ENCODE results near the gene SAMD11. TPM values are rescaled to one million over a fixed set of nuclear protein-coding genes. Genes with fewer than 3 reads are reported as not detected.

SAMD11 gene
- total and polyA plus RNA-seq, 9 donors, result 0.85 to 10.6 (median 2.3) TPM

DNA sequence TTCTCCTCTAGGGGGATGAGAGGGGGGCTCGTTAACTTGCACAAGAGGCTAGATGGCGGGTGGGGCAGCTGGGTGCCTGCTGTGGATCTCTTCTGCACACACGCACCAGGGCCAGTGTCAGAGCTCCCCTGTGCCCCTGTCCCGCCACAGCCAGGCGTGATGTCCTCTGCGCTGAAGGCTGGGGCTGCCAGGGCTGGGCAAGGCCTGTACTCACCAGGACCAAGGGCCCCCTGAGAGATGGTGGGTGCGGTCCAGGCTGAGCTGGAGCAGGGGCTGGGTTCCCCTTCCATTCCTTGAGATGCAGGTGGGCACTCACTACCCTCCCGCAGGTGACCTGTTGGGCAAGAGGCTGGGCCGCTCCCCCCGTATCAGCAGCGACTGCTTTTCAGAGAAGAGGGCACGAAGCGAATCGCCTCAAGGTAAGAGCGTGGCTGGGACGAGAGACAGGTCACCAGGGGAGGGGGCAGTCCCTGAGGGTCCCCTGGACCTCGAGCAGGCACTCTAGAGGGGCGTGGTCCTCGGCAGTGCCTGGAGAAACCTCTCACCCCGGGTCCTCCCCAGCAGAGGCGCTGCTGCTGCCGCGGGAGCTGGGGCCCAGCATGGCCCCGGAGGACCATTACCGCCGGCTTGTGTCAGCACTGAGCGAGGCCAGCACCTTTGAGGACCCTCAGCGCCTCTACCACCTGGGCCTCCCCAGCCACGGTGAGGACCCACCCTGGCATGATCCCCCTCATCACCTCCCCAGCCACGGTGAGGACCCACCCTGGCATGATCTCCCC is 15.2 kb downstream of the SAMD11 start:
- WGBS, 3 donors, result 43 to 68% (median 44%) methylated on average over 24 to 30 of the region's 30 CpGs
- H3K4me1 ChIP-seq (ENCODE audit: insufficient read depth), result peaks cover 29% of the 10 kb centered on the region
- intact Hi-C loops (cut with DNase I), result no loop called here
- TF ChIP-seq POLR2A (IDR thresholded peaks at IDR 0.05) (no peak), EP300 (IDR thresholded peaks at IDR 0.05) (no peak)
- TF ChIP-seq, protein P1, sequence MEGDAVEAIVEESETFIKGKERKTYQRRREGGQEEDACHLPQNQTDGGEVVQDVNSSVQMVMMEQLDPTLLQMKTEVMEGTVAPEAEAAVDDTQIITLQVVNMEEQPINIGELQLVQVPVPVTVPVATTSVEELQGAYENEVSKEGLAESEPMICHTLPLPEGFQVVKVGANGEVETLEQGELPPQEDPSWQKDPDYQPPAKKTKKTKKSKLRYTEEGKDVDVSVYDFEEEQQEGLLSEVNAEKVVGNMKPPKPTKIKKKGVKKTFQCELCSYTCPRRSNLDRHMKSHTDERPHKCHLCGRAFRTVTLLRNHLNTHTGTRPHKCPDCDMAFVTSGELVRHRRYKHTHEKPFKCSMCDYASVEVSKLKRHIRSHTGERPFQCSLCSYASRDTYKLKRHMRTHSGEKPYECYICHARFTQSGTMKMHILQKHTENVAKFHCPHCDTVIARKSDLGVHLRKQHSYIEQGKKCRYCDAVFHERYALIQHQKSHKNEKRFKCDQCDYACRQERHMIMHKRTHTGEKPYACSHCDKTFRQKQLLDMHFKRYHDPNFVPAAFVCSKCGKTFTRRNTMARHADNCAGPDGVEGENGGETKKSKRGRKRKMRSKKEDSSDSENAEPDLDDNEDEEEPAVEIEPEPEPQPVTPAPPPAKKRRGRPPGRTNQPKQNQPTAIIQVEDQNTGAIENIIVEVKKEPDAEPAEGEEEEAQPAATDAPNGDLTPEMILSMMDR (IDR thresholded peaks at IDR 0.05), result no peak
- H3K4me3 ChIP-seq, result no peak overlapping the region
- DNase-seq, result no peak
- no peak overlapping the region for H3K27ac ChIP-seq
- no peaks in the 10 kb centered on the region for H3K36me3 ChIP-seq
- no peaks in the 10 kb centered on the region for H3K9me3 ChIP-seq
- peaks cover 15% of the 10 kb centered on the region for H3K27me3 ChIP-seq

DNA sequence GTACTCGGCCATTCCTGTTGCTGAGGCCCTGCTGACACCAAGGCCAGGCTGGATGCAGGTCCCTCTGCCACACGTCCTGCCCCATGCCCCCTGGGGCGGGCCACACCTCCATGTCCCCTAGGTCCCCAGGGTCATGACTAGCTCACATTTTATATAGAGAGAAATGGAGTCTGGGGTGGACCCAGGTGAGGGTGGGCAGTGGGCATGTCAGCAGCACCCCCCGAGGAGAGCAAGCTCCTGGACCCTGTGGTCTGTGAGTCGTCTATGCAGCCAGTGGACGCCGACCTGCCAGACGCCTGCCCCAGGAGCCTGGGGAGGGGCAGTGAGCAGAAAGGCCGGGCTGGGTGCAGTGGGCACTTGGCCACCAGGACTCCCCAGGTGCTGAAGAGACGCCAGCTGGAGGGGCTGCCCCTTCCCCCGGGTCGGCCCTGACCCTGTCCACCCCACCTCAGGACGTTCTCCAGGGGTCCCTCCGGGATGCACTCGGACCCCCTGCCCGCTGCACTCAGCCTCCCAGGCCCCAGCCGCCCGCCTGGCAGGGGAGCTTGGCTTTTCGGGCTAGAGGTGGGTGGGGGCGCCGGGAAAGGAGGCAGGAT is 15.9 kb downstream of the SAMD11 start:
- no peaks in the 10 kb centered on the region for H3K9me3 ChIP-seq
- H3K36me3 ChIP-seq, result no peaks in the 10 kb centered on the region
- intact Hi-C loops (cut with DNase I), result no loop called here
- no peak overlapping the region for H3K4me3 ChIP-seq
- WGBS, 3 donors, result 7 to 18% (median 8%) methylated on average over 19 to 21 of the region's 21 CpGs
- peaks cover 31% of the 10 kb centered on the region for H3K4me1 ChIP-seq (ENCODE audit: insufficient read depth)
- TF ChIP-seq, protein P1 (IDR thresholded peaks at IDR 0.05), result no peak
- no peak for TF ChIP-seq POLR2A (IDR thresholded peaks at IDR 0.05)
- no peak for TF ChIP-seq EP300 (IDR thresholded peaks at IDR 0.05)
- DNase-seq, result peak in 1 of 5 donors; percentile 57
- peaks cover 15% of the 10 kb centered on the region for H3K27me3 ChIP-seq
- no peak overlapping the region for H3K27ac ChIP-seq

DNA sequence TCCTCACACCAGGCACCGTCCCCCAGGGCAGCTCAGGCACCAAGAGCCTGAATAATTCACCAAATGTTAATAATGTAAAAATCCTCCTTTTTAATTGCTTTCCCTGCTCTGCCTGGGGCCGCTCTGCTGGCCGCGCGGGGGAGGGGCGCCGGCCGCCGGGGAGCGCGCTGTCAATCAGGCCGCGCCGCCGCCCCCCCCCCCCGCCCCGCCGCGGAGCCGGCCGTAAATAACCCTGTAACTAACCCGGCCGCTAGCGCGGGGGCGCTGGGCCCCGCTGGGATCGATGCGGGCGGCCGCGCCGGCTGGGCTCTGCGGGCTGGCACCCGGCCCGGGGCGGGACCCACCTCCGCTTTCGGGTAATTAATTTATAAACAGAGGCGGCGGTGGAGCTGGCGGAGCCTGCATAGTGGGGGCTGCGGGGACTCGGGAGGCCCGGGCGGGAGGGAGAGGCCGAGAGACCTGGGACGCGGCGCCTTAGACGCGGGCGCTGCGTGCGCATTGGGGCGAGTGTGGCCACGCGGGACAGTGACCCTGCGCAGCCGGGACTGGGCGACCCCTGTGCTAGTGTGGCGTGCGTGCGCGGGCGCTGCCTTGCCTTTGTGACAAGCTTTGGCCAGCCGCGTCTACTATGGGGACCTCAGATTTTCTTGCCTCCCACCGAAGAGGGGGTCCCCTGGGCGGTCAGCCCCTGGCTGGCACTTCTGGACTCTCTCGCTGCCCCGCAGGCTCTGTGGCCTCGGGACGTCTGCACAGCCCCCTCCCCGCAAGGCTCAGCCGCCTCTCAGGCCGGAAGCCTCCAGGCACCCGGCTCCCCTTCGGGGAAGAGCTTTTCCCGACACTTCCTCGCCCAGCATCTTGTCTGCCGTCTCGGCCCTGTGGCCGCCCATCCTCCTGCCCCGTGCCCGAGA is 16.6 kb downstream of the SAMD11 start:
- 1% methylated on average over 59 to 86 of the region's 86 CpGs for WGBS, 3 donors
- H3K36me3 ChIP-seq, result no peaks in the 10 kb centered on the region
- H3K27ac ChIP-seq, result no peak overlapping the region
- intact Hi-C loops (cut with DNase I), result no loop called here
- peaks cover 11% of the 10 kb centered on the region for H3K27me3 ChIP-seq
- TF ChIP-seq POLR2A (IDR thresholded peaks at IDR 0.05), result no peak
- TF ChIP-seq EP300 (IDR thresholded peaks at IDR 0.05), result no peak
- TF ChIP-seq, protein P1 (IDR thresholded peaks at IDR 0.05), result no peak
- H3K4me3 ChIP-seq, result peak overlapping the region; percentile 13
- no peaks in the 10 kb centered on the region for H3K9me3 ChIP-seq
- DNase-seq, result peak; percentile 61 to 85 (median 74)
- H3K4me1 ChIP-seq (ENCODE audit: insufficient read depth), result peaks cover 35% of the 10 kb centered on the region

DNA sequence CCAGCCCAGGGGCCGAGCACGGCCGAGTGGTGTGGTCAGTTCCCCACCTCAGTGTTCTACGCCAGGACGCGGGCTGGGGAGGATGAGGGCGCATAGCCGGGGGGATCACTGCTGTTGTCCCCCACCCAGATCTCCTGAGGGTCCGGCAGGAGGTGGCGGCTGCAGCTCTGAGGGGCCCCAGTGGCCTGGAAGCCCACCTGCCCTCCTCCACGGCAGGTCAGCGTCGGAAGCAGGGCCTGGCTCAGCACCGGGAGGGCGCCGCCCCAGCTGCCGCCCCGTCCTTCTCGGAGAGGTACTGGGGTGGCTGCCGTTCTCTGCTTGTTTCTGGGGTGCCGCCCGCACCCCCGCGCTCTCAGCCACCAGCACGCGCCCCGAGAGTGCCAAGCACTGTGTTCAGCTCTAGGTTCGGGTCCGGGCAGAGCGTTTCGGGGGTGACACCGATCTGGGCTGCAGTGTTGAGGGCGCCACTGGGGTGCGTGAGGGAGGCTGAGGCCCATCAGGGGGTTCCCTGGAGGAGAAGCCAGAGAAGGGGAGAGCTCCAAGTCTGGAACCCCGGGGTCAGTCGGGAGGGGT is 17.4 kb downstream of the SAMD11 start:
- Histone ChIP-seq H3K9me3 (no peaks in the 10 kb centered on the region), H3K27ac (no peak overlapping the region), H3K36me3 (no peaks in the 10 kb centered on the region), H3K4me1 (ENCODE audit: insufficient read depth) (peaks cover 31% of the 10 kb centered on the region), H3K27me3 (peaks cover 10% of the 10 kb centered on the region), H3K4me3 (peak overlapping the region; percentile 21)
- 1 to 4% (median 1%) methylated on average over 32 to 36 of the region's 36 CpGs for WGBS, 3 donors
- peak in 1 of 5 donors; percentile 61 for DNase-seq
- TF ChIP-seq, protein P1 (IDR thresholded peaks at IDR 0.05), result no peak
- TF ChIP-seq POLR2A (IDR thresholded peaks at IDR 0.05), result no peak
- TF ChIP-seq EP300 (IDR thresholded peaks at IDR 0.05), result no peak
- intact Hi-C loops (cut with DNase I), result no loop called here
